Iris pigment epithelial cell (primary cell): ENCODE data around the gene ZC3H12D.

ENCODE experiments used
- DNase-seq: peaks from one replicate; pipeline ENCODE4 v3.0.0-alpha.2; 2011; ENCODE audit warnings: low read depth

ZC3H12D gene

GRCh38 chr6:149414009-149414408 is 70.8 kb downstream of the ZC3H12D start:
- DNase-seq: no peak

GRCh38 chr6:149410557-149410956 is 74.3 kb downstream of the ZC3H12D start:
- DNase-seq: no peak

GRCh38 chr6:149409617-149410016 is 75.2 kb downstream of the ZC3H12D start:
- DNase-seq: no peak

GRCh38 chr6:149405823-149406765 is 78.7 kb downstream of the ZC3H12D start:
- peak; percentile 70 for DNase-seq

- DNase-seq: no peak
Observed at GRCh38 chr6:149403534-149403933, 81.3 kb downstream of the ZC3H12D start.

GRCh38 chr6:149400050-149400449 is 84.8 kb downstream of the ZC3H12D start, which contains the start of gene SUMO4:
TSS of gene SUMO4 (plus strand) at chr6:149400262. CDS start at chr6:149400392, 130 bp downstream.
- no peak for DNase-seq

DNA sequence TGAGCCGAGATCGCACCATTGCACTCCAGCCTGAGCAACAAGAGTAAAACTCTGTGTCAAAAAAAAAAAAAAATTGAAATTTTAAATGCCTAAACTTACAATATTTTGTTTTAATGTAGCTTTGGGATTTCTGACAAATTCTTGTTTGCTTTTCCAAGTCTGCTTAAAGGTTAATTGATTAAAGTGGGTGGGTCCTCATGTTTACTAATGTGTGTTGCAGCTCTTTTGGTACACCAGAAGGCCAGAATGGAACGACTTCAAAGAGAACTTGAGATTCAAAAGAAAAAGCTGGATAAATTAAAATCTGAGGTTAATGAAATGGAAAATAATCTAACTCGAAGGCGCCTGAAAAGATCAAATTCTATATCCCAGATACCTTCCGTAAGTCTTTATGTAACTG is 87.4 kb downstream of the ZC3H12D start:
- DNase-seq: no peak
